ENCODE measurements around the gene MYDGF.

DNA sequence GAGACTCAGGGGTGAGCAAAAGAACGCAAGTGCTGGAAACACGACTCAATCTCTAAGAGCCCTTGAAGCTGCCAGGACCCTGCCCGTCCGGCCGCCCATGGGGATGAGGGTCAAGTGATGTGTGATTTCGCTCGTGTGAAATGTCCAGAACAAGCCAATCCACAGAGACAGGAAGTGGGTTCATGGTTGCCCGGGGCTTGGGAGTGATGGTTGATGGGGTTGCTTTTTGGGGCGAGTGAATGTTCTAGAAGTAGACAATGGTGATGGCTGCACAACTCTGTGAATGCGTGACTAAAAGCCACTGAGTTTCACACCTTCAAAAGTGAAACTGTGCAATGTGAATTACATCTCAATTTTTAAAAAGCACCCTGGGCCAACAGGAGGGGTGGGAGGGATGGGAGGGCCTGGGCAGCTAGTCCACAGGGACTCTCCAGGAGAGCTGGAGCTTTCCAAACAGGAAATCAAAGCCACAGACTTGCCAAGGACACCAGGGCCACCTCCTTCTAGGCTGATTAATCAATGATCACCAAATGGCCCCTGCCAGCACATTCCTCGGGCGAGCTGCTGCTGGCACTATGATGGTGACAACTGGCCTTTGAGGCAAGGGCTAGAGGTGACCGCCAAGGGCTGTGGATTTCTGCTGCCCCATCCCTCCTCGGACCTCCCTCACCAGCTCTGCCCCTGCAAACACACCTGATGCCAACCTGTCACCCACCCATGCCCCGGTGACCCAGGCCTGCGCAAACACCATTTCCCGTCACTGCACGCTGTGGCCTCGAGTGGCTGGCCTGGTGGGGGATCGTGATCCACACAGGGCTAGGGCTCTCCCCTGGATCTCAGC is 39.5 kb upstream of the MYDGF start:
- TF ChIP-seq, protein P1, sequence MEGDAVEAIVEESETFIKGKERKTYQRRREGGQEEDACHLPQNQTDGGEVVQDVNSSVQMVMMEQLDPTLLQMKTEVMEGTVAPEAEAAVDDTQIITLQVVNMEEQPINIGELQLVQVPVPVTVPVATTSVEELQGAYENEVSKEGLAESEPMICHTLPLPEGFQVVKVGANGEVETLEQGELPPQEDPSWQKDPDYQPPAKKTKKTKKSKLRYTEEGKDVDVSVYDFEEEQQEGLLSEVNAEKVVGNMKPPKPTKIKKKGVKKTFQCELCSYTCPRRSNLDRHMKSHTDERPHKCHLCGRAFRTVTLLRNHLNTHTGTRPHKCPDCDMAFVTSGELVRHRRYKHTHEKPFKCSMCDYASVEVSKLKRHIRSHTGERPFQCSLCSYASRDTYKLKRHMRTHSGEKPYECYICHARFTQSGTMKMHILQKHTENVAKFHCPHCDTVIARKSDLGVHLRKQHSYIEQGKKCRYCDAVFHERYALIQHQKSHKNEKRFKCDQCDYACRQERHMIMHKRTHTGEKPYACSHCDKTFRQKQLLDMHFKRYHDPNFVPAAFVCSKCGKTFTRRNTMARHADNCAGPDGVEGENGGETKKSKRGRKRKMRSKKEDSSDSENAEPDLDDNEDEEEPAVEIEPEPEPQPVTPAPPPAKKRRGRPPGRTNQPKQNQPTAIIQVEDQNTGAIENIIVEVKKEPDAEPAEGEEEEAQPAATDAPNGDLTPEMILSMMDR (IDR thresholded peaks at IDR 0.05), result no peak
- TF ChIP-seq POLR2AphosphoS5 (IDR thresholded peaks at IDR 0.05), result no peak
- no peak for TF ChIP-seq POLR2A (IDR thresholded peaks at IDR 0.05)
- TF ChIP-seq EP300 (IDR thresholded peaks at IDR 0.05), result no peak

Measured in suprapubic skin (tissue), 4 donors.